Muscle layer of duodenum (tissue), 2 donors: ENCODE measurements around the gene CDC42BPB.
A peak's percentile ranks its signal among the peaks of the same experiment; 100 is the strongest.

Source experiments
- H3K27ac ChIP-seq: one replicate; pipeline ENCODE4 v1.7.0; 2013; ENCODE audit warnings: mild to moderate bottlenecking, low read length
- H3K27me3 ChIP-seq: one replicate; pipeline ENCODE4 v1.7.0; 2013; ENCODE audit warnings: low read depth, mild to moderate bottlenecking, control low read depth, low read length
- H3K36me3 ChIP-seq, 2 donors: one replicate each; pipeline ENCODE4 v1.7.0; 2013; ENCODE audit warnings: low read length in 2 of 2, control low read depth in 1 of 2, mild to moderate bottlenecking in 1 of 2; ENCODE audit not compliant: insufficient read depth in 2 of 2, control insufficient read depth in 1 of 2
- H3K4me1 ChIP-seq, 2 donors: one replicate each; pipeline ENCODE4 v1.7.0; 2013; ENCODE audit warnings: low read length in 2 of 2, mild to moderate bottlenecking in 2 of 2, control low read depth in 1 of 2, moderate library complexity in 1 of 2; ENCODE audit not compliant: insufficient read depth in 2 of 2, control insufficient read depth in 1 of 2
- H3K4me3 ChIP-seq, 2 donors: one replicate each; pipeline ENCODE4 v1.7.0; 2013; ENCODE audit warnings: low read length in 2 of 2, low read depth in 1 of 2, mild to moderate bottlenecking in 1 of 2
- H3K9me3 ChIP-seq, 2 donors: one replicate each; pipeline ENCODE4 v1.7.0; 2013; ENCODE audit warnings: low read length in 2 of 2, control low read depth in 1 of 2, mild to moderate bottlenecking in 1 of 2; ENCODE audit not compliant: control insufficient read depth in 1 of 2
- donor health status: healthy.

The CDC42BPB gene

GRCh38 chr14:103081951-103082350, 24.6 kb upstream of the CDC42BPB start:
- Histone ChIP-seq H3K4me1 (peaks cover 0 to 11% of the 10 kb centered on the region in 2 donors), H3K27ac (no peak overlapping the region), H3K9me3 (no peaks in the 10 kb centered on the region), H3K36me3 (no peaks in the 10 kb centered on the region), H3K27me3 (no peaks in the 10 kb centered on the region), H3K4me3 (no peak overlapping the region)

- H3K9me3 ChIP-seq, result no peaks in the 10 kb centered on the region
- peaks cover 0 to 9% of the 10 kb centered on the region in 2 donors for H3K4me1 ChIP-seq
- H3K27me3 ChIP-seq, result no peaks in the 10 kb centered on the region
- no peak overlapping the region for H3K4me3 ChIP-seq
- H3K27ac ChIP-seq, result no peak overlapping the region
- H3K36me3 ChIP-seq, result no peaks in the 10 kb centered on the region
Observed at GRCh38 chr14:103078860-103079587, 21.7 kb upstream of the CDC42BPB start.

DNA sequence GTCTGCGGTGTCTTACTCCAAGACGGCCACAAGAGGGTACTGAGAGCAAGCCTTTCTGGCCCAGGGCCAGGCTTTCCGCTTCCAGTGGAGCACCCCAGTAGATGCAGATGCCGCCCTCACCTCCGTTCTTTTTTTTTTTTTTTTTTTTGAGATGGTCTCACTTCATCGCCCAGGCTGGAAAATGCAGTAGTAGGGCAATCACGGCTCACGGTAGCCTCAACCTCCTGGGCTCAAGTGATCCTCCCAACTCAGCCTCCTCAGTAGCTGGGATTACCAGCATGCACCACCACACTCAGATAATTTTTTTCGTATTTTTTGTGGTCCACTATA, 21.0 kb upstream of the CDC42BPB start:
- Histone ChIP-seq H3K4me3 (no peak overlapping the region), H3K9me3 (no peaks in the 10 kb centered on the region), H3K27me3 (no peaks in the 10 kb centered on the region), H3K36me3 (no peaks in the 10 kb centered on the region), H3K4me1 (peaks cover 0 to 6% of the 10 kb centered on the region in 2 donors), H3K27ac (no peak overlapping the region)

- Histone ChIP-seq H3K27me3 (no peaks in the 10 kb centered on the region), H3K27ac (no peak overlapping the region), H3K4me1 (peaks cover 0 to 6% of the 10 kb centered on the region in 2 donors), H3K4me3 (peak overlapping the region; percentile 16 to 53), H3K9me3 (no peaks in the 10 kb centered on the region), H3K36me3 (no peaks in the 10 kb centered on the region)
Observed at GRCh38 chr14:103074729-103075367, 17.5 kb upstream of the CDC42BPB start.

- peaks cover 0 to 6% of the 10 kb centered on the region in 2 donors for H3K4me1 ChIP-seq
- no peak overlapping the region for H3K27ac ChIP-seq
- H3K27me3 ChIP-seq, result no peaks in the 10 kb centered on the region
Observed at GRCh38 chr14:103073876-103074728, 16.8 kb upstream of the CDC42BPB start.

GRCh38 chr14:103073367-103073875, 16.1 kb upstream of the CDC42BPB start:
- Histone ChIP-seq H3K4me1 (peaks cover 0 to 6% of the 10 kb centered on the region in 2 donors), H3K27ac (no peak overlapping the region), H3K4me3 (no peak overlapping the region), H3K27me3 (no peaks in the 10 kb centered on the region), H3K36me3 (no peaks in the 10 kb centered on the region), H3K9me3 (no peaks in the 10 kb centered on the region)

More at GRCh38 chr14:103073876-103074728, 16.8 kb upstream of the CDC42BPB start:
- Histone ChIP-seq H3K4me3 (no peak overlapping the region), H3K9me3 (no peaks in the 10 kb centered on the region), H3K36me3 (no peaks in the 10 kb centered on the region)

GRCh38 chr14:103072595-103073366, 15.4 kb upstream of the CDC42BPB start:
- no peaks in the 10 kb centered on the region for H3K36me3 ChIP-seq
- H3K4me1 ChIP-seq, result peaks cover 0 to 6% of the 10 kb centered on the region in 2 donors
- H3K9me3 ChIP-seq, result no peaks in the 10 kb centered on the region
- no peaks in the 10 kb centered on the region for H3K27me3 ChIP-seq
- H3K4me3 ChIP-seq, result no peak overlapping the region
- H3K27ac ChIP-seq, result no peak overlapping the region

DNA sequence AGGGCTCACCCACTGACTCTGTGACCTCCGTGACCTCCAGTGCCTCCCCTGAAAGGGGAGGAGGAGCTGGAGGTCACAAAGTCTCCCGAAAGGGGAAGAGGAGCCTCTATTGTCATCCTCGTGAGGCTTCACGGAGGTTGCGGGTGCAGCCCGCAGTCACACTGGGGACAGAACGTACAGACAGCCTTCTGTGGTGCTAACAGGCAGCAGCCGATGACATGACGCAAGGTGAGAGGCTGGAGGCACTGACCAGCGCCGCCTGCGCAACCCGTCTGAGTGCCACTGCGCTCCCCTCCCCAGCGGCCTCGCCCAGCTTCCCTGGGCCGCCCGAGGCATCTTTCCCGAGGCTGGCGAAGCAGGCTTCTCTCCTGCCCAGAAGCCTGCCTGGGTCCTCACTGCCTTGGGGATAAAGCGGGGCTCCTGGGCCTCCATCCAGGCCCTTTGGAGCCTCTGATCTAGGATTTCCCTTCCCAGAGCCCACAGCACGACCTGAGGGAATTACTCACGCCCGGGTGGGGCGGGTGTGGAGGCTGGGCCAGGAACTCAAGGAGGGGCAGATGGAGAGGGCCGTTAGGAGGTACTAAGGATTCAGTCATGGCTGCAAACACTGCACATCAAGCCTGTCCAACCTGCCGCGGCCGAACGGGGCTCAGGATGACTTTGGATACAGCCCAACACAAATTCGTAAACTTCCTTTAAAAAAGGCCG, 14.3 kb upstream of the CDC42BPB start:
- Histone ChIP-seq H3K27ac (no peak overlapping the region), H3K36me3 (no peaks in the 10 kb centered on the region), H3K4me3 (no peak overlapping the region), H3K9me3 (no peaks in the 10 kb centered on the region), H3K27me3 (no peaks in the 10 kb centered on the region), H3K4me1 (peaks cover 0 to 6% of the 10 kb centered on the region in 2 donors)

GRCh38 chr14:103070971-103071542, 13.7 kb upstream of the CDC42BPB start:
- H3K4me1 ChIP-seq, result peaks cover 4 to 6% of the 10 kb centered on the region in 2 donors
- H3K9me3 ChIP-seq, result no peaks in the 10 kb centered on the region
- no peaks in the 10 kb centered on the region for H3K27me3 ChIP-seq
- no peak overlapping the region for H3K27ac ChIP-seq
- H3K36me3 ChIP-seq, result no peaks in the 10 kb centered on the region
- H3K4me3 ChIP-seq, result no peak overlapping the region

DNA sequence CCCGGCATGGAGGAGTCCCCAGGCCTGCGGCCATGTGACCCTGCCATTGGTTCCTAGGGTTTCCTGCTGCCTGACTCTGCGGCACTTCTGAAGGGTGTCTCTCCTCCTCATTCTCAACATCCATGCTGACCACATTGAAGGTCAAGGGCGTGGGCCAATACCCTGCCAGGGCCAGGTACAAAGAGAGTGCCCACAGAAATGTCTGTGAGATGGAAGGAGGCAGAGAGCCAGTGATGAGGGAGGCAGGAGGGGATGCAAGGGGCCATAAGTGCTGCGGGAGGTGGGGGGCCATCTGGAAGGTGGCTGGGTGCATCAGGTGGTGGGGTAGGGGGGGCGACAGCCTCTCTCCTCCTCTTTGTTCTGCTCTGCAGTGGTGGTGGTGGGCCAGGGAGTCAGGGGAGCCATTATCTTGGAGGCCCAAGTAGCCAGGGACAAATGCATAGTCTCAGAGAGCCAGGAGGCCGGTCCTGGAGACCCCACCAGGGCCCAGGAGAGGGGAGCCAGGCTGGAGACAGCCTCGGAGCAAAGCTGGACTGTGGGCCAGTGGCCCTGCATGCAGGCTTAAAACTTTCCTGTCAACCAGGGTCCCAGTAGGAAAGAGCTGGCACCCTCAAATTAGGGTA, 13.0 kb upstream of the CDC42BPB start:
- H3K9me3 ChIP-seq, result no peaks in the 10 kb centered on the region
- no peaks in the 10 kb centered on the region for H3K36me3 ChIP-seq
- H3K4me3 ChIP-seq, result no peak overlapping the region
- peaks cover 4 to 5% of the 10 kb centered on the region in 2 donors for H3K4me1 ChIP-seq
- H3K27me3 ChIP-seq, result no peaks in the 10 kb centered on the region
- no peak overlapping the region for H3K27ac ChIP-seq
